Upper lobe of left lung (tissue), 4 donors: Measurements from ENCODE around the gene PTPRN2.

Experiments
- EP300 ChIP-seq, 4 donors: sonication (generic); formaldehyde crosslinking; IDR thresholded peaks; one replicate each; pipeline ENCODE4 v1.5.1; 2017; ENCODE audit warnings: antibody characterized with exemption in 4 of 4, control low read depth in 2 of 4
- POLR2AphosphoS5 ChIP-seq, 2 donors: sonication (generic); formaldehyde crosslinking; IDR thresholded peaks; one replicate each; pipeline ENCODE4 v1.5.1; 2017; ENCODE audit warnings: antibody characterized with exemption in 2 of 2
- TF ChIP-seq, protein P1 (sequence below), 6 experiments: fragments of 450-650 bp in 4 of 6; fragments of 200-600 bp in 2 of 6; sonication (generic) in 2 of 6; IDR thresholded peaks; one replicate each; pipeline ENCODE4 v1.5.1; 2016 to 2019; ENCODE audit warnings: antibody characterized with exemption in 6 of 6

DNA sequence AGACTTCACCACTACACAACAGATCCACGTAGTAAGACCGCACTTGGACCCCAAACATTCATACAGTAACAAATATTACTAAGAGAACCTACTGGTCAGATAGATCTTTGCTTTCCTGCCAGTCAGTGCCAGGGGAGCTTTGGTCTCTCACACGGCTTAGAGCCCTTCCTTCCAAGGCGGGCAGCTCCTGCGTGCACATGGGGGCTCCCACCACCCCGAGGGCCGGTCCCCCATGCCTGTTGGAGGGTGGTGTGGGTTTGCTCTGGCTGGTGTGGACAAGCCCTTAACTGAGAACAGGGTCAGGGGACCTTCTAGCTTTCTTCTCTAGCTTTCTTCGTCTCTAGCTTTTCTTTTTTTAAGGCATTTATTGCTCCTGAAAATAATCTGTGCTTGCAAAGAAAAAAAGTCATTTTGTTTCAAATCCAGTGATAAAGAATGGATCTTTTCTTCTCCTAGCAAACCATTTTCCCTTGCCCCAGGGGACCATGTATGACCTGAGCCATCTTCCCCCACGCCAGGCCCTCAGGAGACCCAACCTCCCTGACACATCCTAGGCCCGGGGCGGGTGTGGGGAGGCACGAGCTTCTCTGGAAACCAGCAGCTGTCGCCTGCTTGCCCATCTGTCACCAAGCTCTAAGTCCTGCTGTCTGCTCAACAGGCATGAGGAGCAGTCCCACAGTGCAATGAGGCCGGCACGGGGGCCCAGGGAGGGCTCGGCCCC, 591.1 kb downstream of the PTPRN2 start:
- TF ChIP-seq, protein P1, sequence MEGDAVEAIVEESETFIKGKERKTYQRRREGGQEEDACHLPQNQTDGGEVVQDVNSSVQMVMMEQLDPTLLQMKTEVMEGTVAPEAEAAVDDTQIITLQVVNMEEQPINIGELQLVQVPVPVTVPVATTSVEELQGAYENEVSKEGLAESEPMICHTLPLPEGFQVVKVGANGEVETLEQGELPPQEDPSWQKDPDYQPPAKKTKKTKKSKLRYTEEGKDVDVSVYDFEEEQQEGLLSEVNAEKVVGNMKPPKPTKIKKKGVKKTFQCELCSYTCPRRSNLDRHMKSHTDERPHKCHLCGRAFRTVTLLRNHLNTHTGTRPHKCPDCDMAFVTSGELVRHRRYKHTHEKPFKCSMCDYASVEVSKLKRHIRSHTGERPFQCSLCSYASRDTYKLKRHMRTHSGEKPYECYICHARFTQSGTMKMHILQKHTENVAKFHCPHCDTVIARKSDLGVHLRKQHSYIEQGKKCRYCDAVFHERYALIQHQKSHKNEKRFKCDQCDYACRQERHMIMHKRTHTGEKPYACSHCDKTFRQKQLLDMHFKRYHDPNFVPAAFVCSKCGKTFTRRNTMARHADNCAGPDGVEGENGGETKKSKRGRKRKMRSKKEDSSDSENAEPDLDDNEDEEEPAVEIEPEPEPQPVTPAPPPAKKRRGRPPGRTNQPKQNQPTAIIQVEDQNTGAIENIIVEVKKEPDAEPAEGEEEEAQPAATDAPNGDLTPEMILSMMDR (IDR thresholded peaks at IDR 0.05): no peak
- TF ChIP-seq POLR2AphosphoS5 (IDR thresholded peaks at IDR 0.05) (no peak), EP300 (IDR thresholded peaks at IDR 0.05) (no peak)
